H1 (cell line): ENCODE measurements around the gene HOXD12. TPM values are rescaled to one million over a fixed set of nuclear protein-coding genes. Genes with fewer than 3 reads are reported as not detected.

ENCODE experiments used
- ASH2L ChIP-seq: fragments of 200-600, 300-600 bp; sonication (generic); IDR thresholded peaks from one replicate; pipeline ENCODE4 v1.7.1; 2017; ENCODE audit warnings: low read length
- CHD7 ChIP-seq: fragments of 300-600 bp; sonication (generic); IDR thresholded peaks from 2 replicates; pipeline ENCODE4 v1.7.1; 2012; ENCODE audit warnings: low read length, moderate library complexity, mild to moderate bottlenecking, inconsistent platforms; ENCODE audit not compliant: insufficient replicate concordance
- CTBP2 ChIP-seq: IDR thresholded peaks from 2 replicates; pipeline ENCODE4 v1.7.0; 2011; ENCODE audit warnings: borderline replicate concordance, mild to moderate bottlenecking, moderate library complexity, mixed read lengths, low read length; ENCODE audit not compliant: insufficient read depth, insufficient read length
- EGR1 ChIP-seq: IDR thresholded peaks from 2 replicates; pipeline ENCODE4 v1.6.1; 2011; ENCODE audit warnings: low read depth, low read length, borderline replicate concordance
- EZH2 ChIP-seq: fragments of 200-600 bp; sonication (generic); IDR thresholded peaks from 2 replicates; pipeline ENCODE4 v1.7.1; 2012; ENCODE audit warnings: low read depth, mild to moderate bottlenecking, moderate library complexity, low read length, inconsistent platforms; ENCODE audit not compliant: severe bottlenecking
- KDM4A ChIP-seq: IDR thresholded peaks from one replicate; pipeline ENCODE4 v1.7.1; 2012; ENCODE audit warnings: low read depth, mild to moderate bottlenecking, moderate library complexity, low read length, inconsistent platforms; ENCODE audit not compliant: severe bottlenecking
- MAX ChIP-seq: IDR thresholded peaks from 2 replicates; pipeline ENCODE4 v1.6.1; 2012; ENCODE audit warnings: inconsistent platforms
- RBBP5 ChIP-seq: IDR thresholded peaks from 2 replicates; pipeline ENCODE4 v1.7.1; 2012; ENCODE audit warnings: low read depth, mild to moderate bottlenecking, inconsistent platforms, low read length, moderate library complexity, borderline replicate concordance
- SUZ12 ChIP-seq: fragments of 200-600 bp; sonication (generic); IDR thresholded peaks from 2 replicates; pipeline ENCODE4 v1.6.1; 2012; ENCODE audit warnings: mild to moderate bottlenecking, inconsistent platforms, low read length, moderate library complexity, mixed read lengths
- TAF1 ChIP-seq: IDR thresholded peaks from 2 replicates; pipeline ENCODE4 v1.6.1; 2011; ENCODE audit warnings: mild to moderate bottlenecking, low read depth, low read length
- YY1 ChIP-seq: IDR thresholded peaks from 2 replicates; pipeline ENCODE4 v1.6.1; 2011; ENCODE audit warnings: low read depth, mild to moderate bottlenecking, low read length
- polyA plus RNA-seq, 7 experiments: library from polyadenylated mRNA; depleted of rRNA in 3 of 7; stranded (reverse) in 5 of 7; unstranded in 2 of 7; fragments of >200 nt in 5 of 7; fragments of 200-250 nt in 2 of 7; gene quantifications; 1 replicate in 5 of 7; 2 replicates in 1 of 7; 4 replicates in 1 of 7; pipeline versions ENCODE4 v1.2.1 to v1.2.3, GENCODE V29; 2011 to 2013; ENCODE audit warnings: missing spikeins in 2 of 7, mixed read lengths in 2 of 7
- total RNA-seq: library from RNA; stranded (reverse); fragmentation: NEBNext Ultra II Directional; extraction: Animal tissue kit (Norgen Biotek cat#: 25700); gene quantifications from 2 replicates; pipeline ENCODE4 v1.2.1, GENCODE V29; 2021

HOXD12 gene
- total and polyA plus RNA-seq, 2 of the 8 experiments (the other 6 are each of a cell fraction or from before 2014, with no cell fraction given) = not detected

- no peak for TF ChIP-seq CHD7
- TF ChIP-seq EGR1 = 0 out of 2 replicates have a peak, but pooled peaks have one; percentile 16
- peak; percentile 26 for TF ChIP-seq CTBP2
- TF ChIP-seq ASH2L = peak; percentile 77
- peak; percentile 85 for TF ChIP-seq SUZ12
- TF ChIP-seq TAF1 = no peak
- TF ChIP-seq KDM4A = peak; percentile 0
- TF ChIP-seq MAX = no peak
- peak; percentile 73 for TF ChIP-seq EZH2
- no peak for TF ChIP-seq YY1
- TF ChIP-seq RBBP5 = 0 out of 2 replicates have a peak, but pooled peaks have one; percentile 20
Measured at GRCh38 chr2:176079285-176079830, 20.2 kb upstream of the HOXD12 start (continued).
